Lung (tissue), 12 donors: Measurements from ENCODE around the gene MT1F. TPM values are rescaled to one million over a fixed set of nuclear protein-coding genes. Genes with fewer than 3 reads are reported as not detected.
A peak's percentile ranks its signal among the peaks of the same experiment; 100 is the strongest.
"Not testable (repeated sequence)": the region's sequence is repeated elsewhere in the genome, so short reads cannot be mapped to it uniquely, and the experiment has no call there.

Experiments used
- ATAC-seq: fragments of 200-7000 bp; cut with Tn5 transposase; one replicate; pipeline ENCODE4 v1.9.1; 2020; ENCODE audit warnings: moderate number of reproducible peaks; ENCODE audit not compliant: insufficient read depth, low FRiP score
- DNase-seq, 3 donors: peaks; one replicate each; pipeline ENCODE4 v3.0.0-alpha.2; 2013 to 2017
- H3K27ac ChIP-seq, 2 donors: one replicate each; pipeline ENCODE4 v1.5.1; 2013; ENCODE audit warnings: mild to moderate bottlenecking in 2 of 2, moderate library complexity in 2 of 2, control low read depth in 1 of 2, inconsistent platforms in 1 of 2, low read depth in 1 of 2, low read length in 1 of 2
- H3K27me3 ChIP-seq, 3 donors: one replicate each; pipeline ENCODE4 v1.5.1; 2013; ENCODE audit warnings: low read length in 2 of 3; ENCODE audit not compliant: control insufficient read depth in 3 of 3, insufficient read depth in 3 of 3
- H3K36me3 ChIP-seq, 4 donors: one replicate each; pipeline ENCODE4 v1.5.1; 2013; ENCODE audit warnings: low read length in 4 of 4, mild to moderate bottlenecking in 1 of 4, moderate library complexity in 1 of 4; ENCODE audit not compliant: control insufficient read depth in 4 of 4, insufficient read depth in 4 of 4
- H3K4me1 ChIP-seq, 5 donors: one replicate each; pipeline ENCODE4 v1.5.1; 2013; ENCODE audit warnings: low read length in 5 of 5, mild to moderate bottlenecking in 2 of 5, moderate library complexity in 1 of 5; ENCODE audit not compliant: control insufficient read depth in 5 of 5, insufficient read depth in 5 of 5
- H3K4me3 ChIP-seq: one replicate; pipeline ENCODE4 v1.5.1; 2013; ENCODE audit warnings: mild to moderate bottlenecking, control low read depth, moderate library complexity
- H3K9ac ChIP-seq, 2 donors: one replicate each; pipeline ENCODE4 v1.5.1; 2013; ENCODE audit warnings: low read length in 2 of 2, control low read depth in 1 of 2; ENCODE audit not compliant: insufficient read depth in 1 of 2
- H3K9me3 ChIP-seq, 4 donors: one replicate each; pipeline ENCODE4 v1.5.1; 2013; ENCODE audit warnings: low read length in 3 of 4, mild to moderate bottlenecking in 1 of 4, moderate library complexity in 1 of 4; ENCODE audit not compliant: control insufficient read depth in 4 of 4, insufficient read depth in 3 of 4
- CTCF ChIP-seq: IDR thresholded peaks from 2 replicates; pipeline ENCODE4 v1.5.1; 2012; ENCODE audit warnings: mild to moderate bottlenecking; ENCODE audit errors: control extremely low read depth, extremely low read depth
- WGBS, 2 donors: extraction: QIAGEN DNeasy Blood & Tissue Kit; methylation state at CpG; one replicate each; pipeline ENCODE4 v1.1.7; 2013; 5-methylcytosine and 5-hydroxymethylcytosine counted together
- polyA plus RNA-seq, 2 donors: library from polyadenylated mRNA; stranded (reverse); fragments of 200-250 nt; gene quantifications; one replicate each; pipeline ENCODE4 v1.2.1, GENCODE V29; 2013
- total RNA-seq, 2 donors: library from RNA; depleted of rRNA in 1 of 2; stranded (reverse); fragments of >200 nt in 1 of 2; gene quantifications; one replicate each; pipeline ENCODE4 v1.2.1, GENCODE V29; 2014 to 2021
- donor health status: control.
- donor health status: control.
- donor health status: Bipolar disorder and iron deficiency.
- donor health status: healthy.
- donor health status: DM: yes; HTN: yes; CAD: no.

MT1F gene
- total and polyA plus RNA-seq, 4 donors, result 3.6 to 42.0 (median 20.9) TPM

GRCh38 chr16:56664506-56664905 lies 6.7 kb downstream of the MT1F start:
- WGBS, 2 donors, result 95 to 96% methylated on average over 1 of the region's 1 CpG
- TF ChIP-seq CTCF, result no peak
- ATAC-seq, result no peak

GRCh38 chr16:56665286-56666261 lies 7.8 kb downstream of the MT1F start:
- not testable (repeated sequence) for ATAC-seq, H3K36me3 ChIP-seq, H3K4me3 ChIP-seq, H3K9me3 ChIP-seq, H3K27ac ChIP-seq, H3K9ac ChIP-seq
- WGBS, 2 donors, result 71 to 73% methylated on average over 8 of the region's 8 CpGs
- Histone ChIP-seq H3K4me1 (peaks cover 0 to 20% (median 6%) of the 10 kb centered on the region in 5 donors), H3K27me3 (peaks cover 3 to 95% (median 79%) of the 10 kb centered on the region in 3 donors)
- DNase-seq, result peak in 1 of 3 donors; percentile 69

More at GRCh38 chr16:56664506-56664905, 6.7 kb downstream of the MT1F start:
- Histone ChIP-seq H3K4me3 (no peak overlapping the region), H3K27ac (no peak overlapping the region), H3K9me3 (peaks cover 0 to 2% (median 0%) of the 10 kb centered on the region in 4 donors), H3K36me3 (no peaks in the 10 kb centered on the region), H3K27me3 (peaks cover 3 to 94% (median 79%) of the 10 kb centered on the region in 3 donors), H3K9ac (no peak overlapping the region), H3K4me1 (peaks cover 0 to 16% (median 2%) of the 10 kb centered on the region in 5 donors)
- no peak for DNase-seq

GRCh38 chr16:56667581-56668571 lies 10.1 kb downstream of the MT1F start, which contains the start of gene MT1G:
TSS of gene MT1G (minus strand) at chr16:56668065. CDS start at chr16:56667993, 72 bp downstream.
- Histone ChIP-seq H3K4me3 (no peak within 1 kb of the TSS), H3K9ac (no peak within 1 kb of the TSS), H3K27ac (no peak within 1 kb of the TSS), H3K4me1 (peaks cover 0 to 15% (median 6%) of the 10 kb centered on the region in 5 donors), H3K36me3 (no peaks in the 10 kb centered on the region), H3K27me3 (peaks cover 3 to 95% (median 80%) of the 10 kb centered on the region in 3 donors), H3K9me3 (peaks cover 0 to 2% (median 0%) of the 10 kb centered on the region in 4 donors)
- ATAC-seq (peak; percentile 71), DNase-seq (peak; percentile 37 to 65 (median 49))
- TF ChIP-seq CTCF, result no peak
- 12 to 15% methylated on average over 34 to 46 of the region's 46 CpGs for WGBS, 2 donors
